Heart right ventricle (tissue), 16 donors: ENCODE data around the gene MMAB. TPM values are rescaled to one million over a fixed set of nuclear protein-coding genes. Genes with fewer than 3 reads are reported as not detected.

Experiments
- ATAC-seq, 8 donors: fragments of 200-7000 bp; cut with Tn5 transposase; one replicate each; pipeline ENCODE4 v1.9.1; 2020; ENCODE audit warnings: mild to moderate bottlenecking in 8 of 8, moderate library complexity in 8 of 8, moderate number of reproducible peaks in 1 of 8
- DNase-seq, 2 donors: peaks; one replicate each; pipeline ENCODE4 v3.0.0-alpha.2; 2020
- H3K27ac ChIP-seq, 10 donors: fragments of 200-600 bp; sonication (generic) in 2 of 10; one replicate each; pipeline versions ENCODE4 v1.5.0 to v1.8.0; 2020 to 2022; ENCODE audit warnings: mild to moderate bottlenecking in 3 of 10
- H3K27me3 ChIP-seq, 7 donors: fragments of 200-600 bp; one replicate each; pipeline ENCODE4 v1.8.0; 2021 to 2022; ENCODE audit warnings: mild to moderate bottlenecking in 2 of 7
- H3K36me3 ChIP-seq, 9 donors: fragments of 200-600 bp; sonication (generic) in 1 of 9; one replicate each; pipeline versions ENCODE4 v1.5.0 to v1.8.0; 2020 to 2022; ENCODE audit warnings: mild to moderate bottlenecking in 2 of 9
- H3K4me1 ChIP-seq, 9 donors: fragments of 200-600 bp; sonication (generic) in 1 of 9; one replicate each; pipeline versions ENCODE4 v1.5.0 to v1.8.0; 2020 to 2022; ENCODE audit warnings: mild to moderate bottlenecking in 4 of 9
- H3K4me3 ChIP-seq, 10 donors: fragments of 200-600 bp; sonication (generic) in 2 of 10; one replicate each; pipeline versions ENCODE4 v1.5.0 to v1.8.0; 2020 to 2022; ENCODE audit warnings: mild to moderate bottlenecking in 7 of 10, moderate library complexity in 2 of 10
- H3K9me3 ChIP-seq, 11 donors: fragments of 200-600 bp in 10 of 11; sonication (generic) in 2 of 11; one replicate each; pipeline versions ENCODE4 v1.5.0 to v1.8.0; 2013 to 2022; ENCODE audit warnings: mild to moderate bottlenecking in 2 of 11, control low read depth in 1 of 11, moderate library complexity in 1 of 11
- WGBS, 2 donors: extraction: QIAGEN DNeasy Blood & Tissue Kit; methylation state at CpG; one replicate each; pipeline ENCODE4 v1.1.7; 2013; ENCODE audit warnings: inconsistent platforms in 1 of 2; 5-methylcytosine and 5-hydroxymethylcytosine counted together
- intact Hi-C, 10 donors: fragments of 100-400 bp; cut with DNase I; formaldehyde crosslinking; loops; one replicate each; pipeline versions ENCODE4 v1.11.1 to v1.14.2; 2022
- polyA plus RNA-seq, 2 donors: library from polyadenylated mRNA; stranded (reverse); fragments of 200-250 nt; gene quantifications; one replicate each; pipeline ENCODE4 v1.2.3, GENCODE V29; 2013
- total RNA-seq, 10 donors: library from RNA; stranded (reverse); fragmentation: NEBNext Ultra II Directional in 3 of 10; extraction: Animal tissue kit (Norgen Biotek cat#: 25700) in 3 of 10; gene quantifications; one replicate each; pipeline versions ENCODE4 v1.2.1 to v1.2.4, GENCODE V29; 2021 to 2023
- TF ChIP-seq, protein P1 (sequence below), 9 donors: fragments of 200-600 bp; sonication (generic) in 2 of 9; IDR thresholded peaks; one replicate each; pipeline versions ENCODE4 v1.5.0 to v1.8.0; 2021 to 2022; ENCODE audit warnings: antibody characterized with exemption in 9 of 9, mild to moderate bottlenecking in 5 of 9, moderate library complexity in 1 of 9
- donor health status: Arrhythmogenic right ventricular cardiomyopathy.
- donor health status: ischemic (EF 13 %, LVEDD 7.1; RV severe dilation, severe dysfunction).
- donor health status: healthy with polysubstance abuse.
- donor health status: DM: no; HTN: yes; CAD: no.
- donor health status: DM: no; HTN: no; CAD: no.
- donor health status: ischemic (EF 25% LVEDD 6.9; RV normal size, moderate dysfunction).
- donor health status: ischemic (EF 25% LVEDD 5.7; RV mildly dilated, moderate dysfunction).
- donor health status: healthy.
- donor health status: DM: yes; HTN: yes; CAD: no.
- donor health status: Ischemic cardiomyopathy.
- donor health status: ischemic (EF 35%, LVEDD 5.7; RV mildly dilated, moderate dysfunction).
- donor health status: nonischemic (EF 11% LVEDD 7.7; RV severe dilation, severe dysfunction).
- donor health status: DM: yes; HTN: yes; CAD: no.
- donor health status: PGD.
- donor health status: ischemic (EF 29% LVEDD 5.4; RV normal size, mild dysfunction).
- donor health status: nonischemic (EF 23%, LVEDD 6.1; RV moderate dilation, normal function).

MMAB gene
- total and polyA plus RNA-seq, 12 donors: 27.7 to 50.7 (median 42.2) TPM

- H3K27ac ChIP-seq: no peak overlapping the region
- intact Hi-C loops: no loop called here
- no peaks in the 10 kb centered on the region for H3K9me3 ChIP-seq
- H3K36me3 ChIP-seq: peaks cover 0 to 95% (median 26%) of the 10 kb centered on the region in 9 donors
- peaks cover 0 to 32% (median 6%) of the 10 kb centered on the region in 9 donors for H3K4me1 ChIP-seq
- DNase-seq: no peak
- no peaks in the 10 kb centered on the region for H3K27me3 ChIP-seq
- ATAC-seq: no peak
- H3K4me3 ChIP-seq: no peak overlapping the region
- WGBS, 2 donors: 93% methylated on average over 8 of the region's 8 CpGs
- TF ChIP-seq, protein P1, sequence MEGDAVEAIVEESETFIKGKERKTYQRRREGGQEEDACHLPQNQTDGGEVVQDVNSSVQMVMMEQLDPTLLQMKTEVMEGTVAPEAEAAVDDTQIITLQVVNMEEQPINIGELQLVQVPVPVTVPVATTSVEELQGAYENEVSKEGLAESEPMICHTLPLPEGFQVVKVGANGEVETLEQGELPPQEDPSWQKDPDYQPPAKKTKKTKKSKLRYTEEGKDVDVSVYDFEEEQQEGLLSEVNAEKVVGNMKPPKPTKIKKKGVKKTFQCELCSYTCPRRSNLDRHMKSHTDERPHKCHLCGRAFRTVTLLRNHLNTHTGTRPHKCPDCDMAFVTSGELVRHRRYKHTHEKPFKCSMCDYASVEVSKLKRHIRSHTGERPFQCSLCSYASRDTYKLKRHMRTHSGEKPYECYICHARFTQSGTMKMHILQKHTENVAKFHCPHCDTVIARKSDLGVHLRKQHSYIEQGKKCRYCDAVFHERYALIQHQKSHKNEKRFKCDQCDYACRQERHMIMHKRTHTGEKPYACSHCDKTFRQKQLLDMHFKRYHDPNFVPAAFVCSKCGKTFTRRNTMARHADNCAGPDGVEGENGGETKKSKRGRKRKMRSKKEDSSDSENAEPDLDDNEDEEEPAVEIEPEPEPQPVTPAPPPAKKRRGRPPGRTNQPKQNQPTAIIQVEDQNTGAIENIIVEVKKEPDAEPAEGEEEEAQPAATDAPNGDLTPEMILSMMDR (IDR thresholded peaks at IDR 0.05): no peak
These were observed 6.9 kb downstream of the MMAB start for GRCh38 chr12:109566424-109566823.

DNA sequence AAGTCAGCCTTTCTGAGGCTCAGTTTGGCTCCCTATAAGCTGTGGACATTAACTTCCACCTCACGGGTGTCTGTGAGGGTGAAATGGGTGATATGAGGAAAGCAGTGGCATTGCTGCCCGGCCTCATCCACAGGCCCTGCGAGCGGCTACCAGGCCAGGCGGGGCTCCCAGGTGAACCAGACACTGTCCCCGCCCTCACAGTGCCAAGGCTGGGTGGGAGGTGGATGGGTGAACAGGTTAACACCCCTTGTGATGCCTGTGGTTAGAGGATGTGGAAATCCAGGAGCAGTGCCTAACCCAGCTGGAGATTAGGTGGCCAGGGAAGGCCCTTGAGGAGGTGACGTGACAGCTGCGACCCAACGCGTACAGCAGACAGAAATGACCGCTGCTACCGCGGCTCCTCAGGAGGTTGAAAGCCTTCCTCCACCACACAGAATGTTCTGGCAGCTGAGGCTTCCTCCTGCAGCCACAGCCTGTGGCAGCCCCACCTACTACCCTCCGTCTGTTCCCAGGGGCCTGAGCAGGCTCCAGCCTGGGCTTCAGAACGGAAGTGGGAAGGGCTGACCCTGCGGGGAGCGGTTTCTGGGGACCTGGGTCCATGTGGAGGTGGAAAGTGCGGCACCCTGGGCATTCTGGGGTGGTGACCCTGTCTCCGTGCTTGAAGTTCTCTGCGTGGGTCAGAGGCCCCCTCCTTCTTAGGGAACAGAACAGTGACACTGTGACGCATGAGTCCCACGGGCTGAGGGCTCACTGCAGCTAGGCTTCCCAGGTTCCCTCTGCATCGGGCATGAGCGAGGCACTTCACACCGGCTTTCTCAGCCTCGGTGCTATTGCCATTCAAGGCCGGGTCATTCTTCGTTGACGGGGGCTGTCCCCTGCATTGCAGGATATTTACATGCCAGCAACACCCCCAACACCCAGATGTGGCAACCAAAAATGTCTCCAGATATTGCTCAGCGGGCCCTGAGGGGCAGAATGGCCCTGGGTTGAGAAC lies 9.7 kb downstream of the MMAB start:
- Histone ChIP-seq H3K4me1 (peaks cover 0 to 18% (median 6%) of the 10 kb centered on the region in 9 donors), H3K27ac (peak overlapping the region; percentile 38 to 83 (median 64)), H3K36me3 (peaks cover 0 to 92% (median 26%) of the 10 kb centered on the region in 9 donors), H3K9me3 (no peaks in the 10 kb centered on the region), H3K27me3 (no peaks in the 10 kb centered on the region), H3K4me3 (peak overlapping the region in 5 of 10 donors; percentile 8 to 30 (median 22))
- intact Hi-C loops: no loop called here
- WGBS, 2 donors: 56 to 65% methylated on average over 30 of the region's 30 CpGs
- peak; percentile 71 to 91 (median 86) for ATAC-seq
- DNase-seq: peak; percentile 57 to 62
- TF ChIP-seq, protein P1 (IDR thresholded peaks at IDR 0.05): no peak

- Histone ChIP-seq H3K36me3 (peaks cover 0 to 92% (median 22%) of the 10 kb centered on the region in 9 donors), H3K9me3 (no peaks in the 10 kb centered on the region), H3K4me3 (no peak overlapping the region), H3K27ac (peak overlapping the region in 9 of 10 donors; percentile 40 to 83 (median 66)), H3K27me3 (no peaks in the 10 kb centered on the region), H3K4me1 (peaks cover 0 to 18% (median 6%) of the 10 kb centered on the region in 9 donors)
- ATAC-seq: no peak
- no peak for DNase-seq
- intact Hi-C loops: no loop called here
- WGBS, 2 donors: 88 to 91% methylated on average over 4 of the region's 4 CpGs
- TF ChIP-seq, protein P1 (IDR thresholded peaks at IDR 0.05): no peak
These were observed 10.4 kb downstream of the MMAB start for GRCh38 chr12:109562871-109563270.

GRCh38 chr12:109561711-109562030 lies 11.6 kb downstream of the MMAB start:
- DNase-seq: no peak
- no peak for ATAC-seq
- WGBS, 2 donors: 96% methylated on average over 10 of the region's 10 CpGs
- Histone ChIP-seq H3K27ac (no peak overlapping the region), H3K4me3 (no peak overlapping the region), H3K4me1 (peaks cover 0 to 18% (median 6%) of the 10 kb centered on the region in 9 donors), H3K36me3 (peaks cover 0 to 92% (median 14%) of the 10 kb centered on the region in 9 donors), H3K27me3 (no peaks in the 10 kb centered on the region), H3K9me3 (no peaks in the 10 kb centered on the region)
- intact Hi-C loops: no loop called here
- TF ChIP-seq, protein P1 (IDR thresholded peaks at IDR 0.05): no peak
